Peyer's patch (tissue), 4 donors: ENCODE measurements around the gene MAGEA9.

Source experiments
- CTCF ChIP-seq, 6 experiments: fragments of 450-650 bp in 4 of 6; fragments of 200-600 bp in 2 of 6; sonication (generic) in 1 of 6; IDR thresholded peaks; one replicate each; pipeline ENCODE4 v1.5.1; 2017 to 2019; ENCODE audit warnings: antibody characterized with exemption in 6 of 6, mild to moderate bottlenecking in 3 of 6, moderate library complexity in 1 of 6
- POLR2A ChIP-seq, 2 donors: fragments of 450-650 bp; IDR thresholded peaks; one replicate each; pipeline ENCODE4 v1.5.1; 2017; ENCODE audit warnings: antibody characterized with exemption in 2 of 2, mild to moderate bottlenecking in 2 of 2, moderate library complexity in 2 of 2

GRCh38 chrX:149837167-149837566, 55.4 kb downstream of the MAGEA9 start:
- no peak for TF ChIP-seq POLR2A (IDR thresholded peaks at IDR 0.05)
- TF ChIP-seq CTCF (IDR thresholded peaks at IDR 0.05) = no peak
